ENCODE measurements around the gene NRBF2.

Gene NRBF2

GRCh38 chr10:63197344-63198092 is 64.4 kb downstream of the NRBF2 start:
- Histone ChIP-seq H3K27ac (no peak overlapping the region), H3K36me3 (peaks cover 71% of the 10 kb centered on the region), H3K4me3 (ENCODE audit: low read depth, low read length) (no peak overlapping the region), H3K27me3 (ENCODE audit: insufficient read depth, low read depth, severe bottlenecking) (no peaks in the 10 kb centered on the region), H3K9me3 (ENCODE audit: severe bottlenecking) (no peaks in the 10 kb centered on the region)
- no peak for DNase-seq
- TF ChIP-seq CTCF (IDR thresholded peaks at IDR 0.05; ENCODE audit: low read depth, low read length) = no peak

- Histone ChIP-seq H3K27me3 (ENCODE audit: insufficient read depth, low read depth, severe bottlenecking) (no peaks in the 10 kb centered on the region), H3K9me3 (ENCODE audit: severe bottlenecking) (no peaks in the 10 kb centered on the region), H3K36me3 (peaks cover 64% of the 10 kb centered on the region), H3K27ac (no peak overlapping the region), H3K4me3 (ENCODE audit: low read depth, low read length) (no peak overlapping the region)
- DNase-seq = no peak
- TF ChIP-seq CTCF (IDR thresholded peaks at IDR 0.05; ENCODE audit: low read depth, low read length) = no peak
These were observed 66.6 kb downstream of the NRBF2 start for GRCh38 chr10:63199716-63200115.

- H3K27ac ChIP-seq = no peak overlapping the region
- no peaks in the 10 kb centered on the region for H3K27me3 ChIP-seq (ENCODE audit: insufficient read depth, low read depth, severe bottlenecking)
- no peak for DNase-seq
- H3K9me3 ChIP-seq (ENCODE audit: severe bottlenecking) = no peaks in the 10 kb centered on the region
- H3K4me3 ChIP-seq (ENCODE audit: low read depth, low read length) = no peak overlapping the region
- H3K36me3 ChIP-seq = peaks cover 64% of the 10 kb centered on the region
- no peak for TF ChIP-seq CTCF (IDR thresholded peaks at IDR 0.05; ENCODE audit: low read depth, low read length)
These were observed 67.3 kb downstream of the NRBF2 start for GRCh38 chr10:63200431-63200830.

- no peaks in the 10 kb centered on the region for H3K9me3 ChIP-seq (ENCODE audit: severe bottlenecking)
- no peaks in the 10 kb centered on the region for H3K27me3 ChIP-seq (ENCODE audit: insufficient read depth, low read depth, severe bottlenecking)
- peaks cover 65% of the 10 kb centered on the region for H3K36me3 ChIP-seq
- H3K4me3 ChIP-seq (ENCODE audit: low read depth, low read length) = no peak overlapping the region
- DNase-seq = no peak
- H3K27ac ChIP-seq = no peak overlapping the region
- TF ChIP-seq CTCF (IDR thresholded peaks at IDR 0.05; ENCODE audit: low read depth, low read length) = no peak
These were observed 68.0 kb downstream of the NRBF2 start for GRCh38 chr10:63201118-63201517.

All from WERI-Rb-1 (cell line).